Neural crest cell (in vitro differentiated cells): ENCODE measurements around the gene CNR2. TPM values are rescaled to one million over a fixed set of nuclear protein-coding genes. Genes with fewer than 3 reads are reported as not detected.
"Not testable (repeated sequence)": the region's sequence is repeated elsewhere in the genome, so short reads cannot be mapped to it uniquely, and the experiment has no call there.

Source experiments
- DNase-seq: peaks from one replicate; pipeline ENCODE4 v3.0.0; 2021; ENCODE audit warnings: low read depth, mixed read lengths, low spot score
- H3K27ac Mint-ChIP-seq: one replicate; pipeline ENCODE4 v1.8.0; 2021; ENCODE audit warnings: mild to moderate bottlenecking, mixed read lengths; ENCODE audit not compliant: unreplicated experiment
- H3K27me3 Mint-ChIP-seq: 2 replicates; pipeline ENCODE4 v1.8.0; 2021; ENCODE audit warnings: low read depth, mild to moderate bottlenecking, mixed read lengths
- H3K36me3 Mint-ChIP-seq: 2 replicates; pipeline ENCODE4 v1.8.0; 2021; ENCODE audit warnings: low read depth, mild to moderate bottlenecking, mixed read lengths
- H3K4me1 Mint-ChIP-seq: 2 replicates; pipeline ENCODE4 v1.8.0; 2021; ENCODE audit warnings: mixed read lengths
- H3K4me3 Mint-ChIP-seq: one replicate; pipeline ENCODE4 v1.8.0; 2021; ENCODE audit warnings: mild to moderate bottlenecking, mixed read lengths
- H3K9me3 Mint-ChIP-seq: 2 replicates; pipeline ENCODE4 v1.8.0; 2021; ENCODE audit warnings: mixed read lengths
- CTCF ChIP-seq: fragments of 200-600 bp; sonication (generic); conservative IDR thresholded peaks from 2 replicates; pipeline ENCODE4 v1.5.0; 2021; ENCODE audit warnings: antibody characterized with exemption, mild to moderate bottlenecking
- total RNA-seq: library from RNA; stranded (reverse); gene quantifications from 2 replicates; pipeline ENCODE4 v1.2.1, GENCODE V29; 2021

The CNR2 gene
- total RNA-seq, 1 donor from 2014 or later: not detected

- peaks cover 56% of the 10 kb centered on the region for H3K27me3 Mint-ChIP-seq
- H3K9me3 Mint-ChIP-seq: no peaks in the 10 kb centered on the region
- H3K27ac Mint-ChIP-seq: no peak overlapping the region
- DNase-seq: no peak
- H3K4me3 Mint-ChIP-seq: no peak overlapping the region
- H3K4me1 Mint-ChIP-seq: no peaks in the 10 kb centered on the region
- TF ChIP-seq CTCF: no peak
- no peaks in the 10 kb centered on the region for H3K36me3 Mint-ChIP-seq
These were observed 6.4 kb downstream of the CNR2 start for GRCh38 chr1:23906731-23907130.

- no peak for TF ChIP-seq CTCF
- Mint-ChIP-seq H3K4me3 (peak overlapping the region; percentile 67), H3K4me1 (no peaks in the 10 kb centered on the region), H3K9me3 (no peaks in the 10 kb centered on the region), H3K27ac (no peak overlapping the region), H3K36me3 (no peaks in the 10 kb centered on the region), H3K27me3 (peaks cover 68% of the 10 kb centered on the region)
- no peak for DNase-seq
These were observed 7.6 kb downstream of the CNR2 start for GRCh38 chr1:23905461-23906025.

GRCh38 chr1:23904748-23905357, 8.3 kb downstream of the CNR2 start:
- Mint-ChIP-seq H3K27ac (no peak overlapping the region), H3K4me3 (no peak overlapping the region), H3K9me3 (no peaks in the 10 kb centered on the region), H3K36me3 (no peaks in the 10 kb centered on the region), H3K27me3 (peaks cover 73% of the 10 kb centered on the region), H3K4me1 (no peaks in the 10 kb centered on the region)
- no peak for TF ChIP-seq CTCF
- no peak for DNase-seq

DNA sequence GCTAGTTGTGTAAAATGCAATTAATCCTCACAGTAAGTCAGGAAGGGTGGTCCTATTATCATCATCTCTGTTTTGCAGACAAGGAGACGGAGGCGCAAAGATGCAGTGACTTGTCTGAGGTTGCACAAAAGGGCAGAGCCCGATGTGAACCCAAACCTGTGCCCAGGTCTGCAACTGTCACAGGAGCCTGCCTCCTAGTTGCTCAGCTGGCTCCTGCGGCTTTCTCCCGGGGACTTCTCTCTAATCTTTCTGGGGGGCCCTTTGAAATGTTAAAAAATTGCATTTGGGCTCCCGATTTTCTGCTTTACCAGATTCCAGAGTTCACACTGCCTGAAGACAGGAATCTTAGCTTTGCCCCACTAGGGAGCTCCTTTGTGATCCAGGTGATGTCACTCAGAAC, 9.4 kb downstream of the CNR2 start:
- H3K36me3 Mint-ChIP-seq: no peaks in the 10 kb centered on the region
- H3K9me3 Mint-ChIP-seq: no peaks in the 10 kb centered on the region
- no peak for TF ChIP-seq CTCF
- no peaks in the 10 kb centered on the region for H3K4me1 Mint-ChIP-seq
- H3K27ac Mint-ChIP-seq: no peak overlapping the region
- no peak for DNase-seq
- H3K27me3 Mint-ChIP-seq: peaks cover 77% of the 10 kb centered on the region
- no peak overlapping the region for H3K4me3 Mint-ChIP-seq

DNA sequence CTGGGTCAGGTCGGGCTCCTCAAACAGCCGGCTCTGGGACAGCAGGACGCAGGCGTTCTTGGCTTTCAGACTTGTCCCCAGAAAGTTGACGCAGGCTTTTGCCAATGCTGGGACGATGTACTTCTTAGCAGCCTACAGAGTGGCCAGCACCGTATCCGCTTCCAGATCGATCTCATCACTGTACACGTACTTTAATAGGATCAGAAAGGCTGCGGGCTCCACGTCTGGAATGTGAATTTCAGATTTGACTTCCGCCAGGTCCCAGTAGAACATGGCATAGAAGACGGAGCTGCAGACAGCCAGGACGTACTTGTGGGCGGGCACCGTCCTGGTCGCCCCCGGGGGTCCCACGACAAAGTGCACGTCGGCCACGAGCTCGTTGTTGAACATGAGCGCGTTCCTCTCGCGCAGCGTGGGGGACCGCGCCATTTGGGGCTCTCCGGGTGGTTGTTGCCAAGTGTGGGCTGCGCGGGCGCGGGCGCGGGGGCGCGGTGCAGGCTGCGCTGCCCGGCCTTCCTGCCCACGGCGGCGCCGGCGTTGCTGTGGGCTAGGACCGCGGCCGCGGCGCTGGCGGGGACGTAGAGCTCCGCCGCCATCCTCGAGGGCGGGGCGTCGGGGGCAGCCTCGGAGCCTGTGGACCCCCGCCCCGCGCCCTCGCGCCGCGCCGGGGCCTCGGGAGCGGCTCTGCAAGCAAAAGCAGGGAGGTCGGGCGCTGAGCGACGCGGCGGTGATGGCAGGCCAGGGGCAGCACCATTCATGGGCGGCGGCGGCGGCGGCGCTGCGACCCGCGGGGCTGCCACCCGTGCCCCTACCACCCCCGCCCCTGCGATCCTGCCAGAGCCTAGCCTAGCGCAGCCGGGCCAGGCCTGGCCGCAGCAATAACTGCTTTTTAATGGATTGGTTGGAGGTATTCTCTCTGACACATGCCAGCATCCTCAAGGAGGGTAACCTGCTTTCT, 10.6 kb downstream of the CNR2 start:
- Mint-ChIP-seq H3K9me3 (no peaks in the 10 kb centered on the region), H3K36me3 (no peaks in the 10 kb centered on the region), H3K27me3 (peaks cover 74% of the 10 kb centered on the region), H3K4me1 (no peaks in the 10 kb centered on the region), H3K4me3 (no peak overlapping the region), H3K27ac (no peak overlapping the region)
- TF ChIP-seq CTCF: no peak
- peak; percentile 12 for DNase-seq

DNA sequence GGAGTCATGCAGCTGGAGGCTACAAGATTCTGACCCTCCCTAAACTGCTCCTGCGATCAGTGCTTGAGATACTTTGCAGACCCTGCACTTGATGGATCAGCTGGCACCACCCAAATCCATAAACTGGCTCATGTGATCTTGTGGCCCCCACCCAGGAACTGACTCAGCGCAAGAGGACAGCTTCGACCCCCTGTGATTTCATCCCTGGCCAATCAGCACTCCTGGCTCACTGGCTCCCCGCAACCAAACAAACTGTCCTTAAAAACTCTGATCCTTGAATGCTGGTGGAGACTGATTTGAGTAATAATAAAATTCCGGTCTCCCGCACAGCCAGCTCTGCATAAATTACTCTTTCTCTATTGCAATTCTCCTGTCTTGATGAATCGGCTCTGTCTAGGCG, 13.1 kb downstream of the CNR2 start:
- H3K27me3 Mint-ChIP-seq: peaks cover 60% of the 10 kb centered on the region
- H3K36me3 Mint-ChIP-seq, H3K27ac Mint-ChIP-seq, H3K4me3 Mint-ChIP-seq, H3K9me3 Mint-ChIP-seq, DNase-seq, H3K4me1 Mint-ChIP-seq: not testable (repeated sequence)
